ENCODE data around the gene UBE2E2.

- no peak for TF ChIP-seq YY1 (IDR thresholded peaks at IDR 0.05; ENCODE audit: insufficient read depth, insufficient read length)
- TF ChIP-seq SUZ12 (IDR thresholded peaks at IDR 0.05; ENCODE audit: extremely low read depth, insufficient read depth, insufficient read length) = no peak
Observed at GRCh38 chr3:23329471-23330105, 126.5 kb downstream of the UBE2E2 start.

Measured in NT2/D1 (cell line).